ENCODE data around the gene SLC26A3.

SLC26A3 gene

GRCh38 chr7:107743567-107744344 lies 59.3 kb downstream of the SLC26A3 start, which contains the start of gene CBLL1:
Gene CBLL1, plus strand, starts transcription at chr7:107744142. Its CDS starts 22 bp downstream, at chr7:107744164.
- FAIRE-seq: no peak

- no peak for FAIRE-seq
Measured at GRCh38 chr7:107742678-107743566, 60.1 kb downstream of the SLC26A3 start.

- FAIRE-seq: no peak
Measured at GRCh38 chr7:107728276-107728675, 74.7 kb downstream of the SLC26A3 start.

GRCh38 chr7:107726356-107727130 lies 76.5 kb downstream of the SLC26A3 start:
- FAIRE-seq: no peak

GRCh38 chr7:107725138-107725740 lies 77.8 kb downstream of the SLC26A3 start:
- FAIRE-seq: peak; percentile 21

GRCh38 chr7:107723255-107723654 lies 79.8 kb downstream of the SLC26A3 start:
- FAIRE-seq: no peak

- no peak for FAIRE-seq
Measured at GRCh38 chr7:107721286-107721685, 81.7 kb downstream of the SLC26A3 start.

- no peak for FAIRE-seq
Measured at GRCh38 chr7:107718456-107719193, 84.4 kb downstream of the SLC26A3 start.

- no peak for FAIRE-seq
Measured at GRCh38 chr7:107715531-107715930, 87.5 kb downstream of the SLC26A3 start.
